A673 (cell line): Measurements from ENCODE around the gene NOL9.

ENCODE experiments used
- EZH2 ChIP-seq: fragments of 200-600 bp; sonication (generic); IDR thresholded peaks from 2 replicates; pipeline ENCODE4 v1.6.1; 2017; ENCODE audit warnings: borderline replicate concordance, low read depth, mild to moderate bottlenecking, mixed read lengths, antibody characterized with exemption, low read length; ENCODE audit not compliant: poor library complexity, severe bottlenecking
- TF ChIP-seq, protein P1 (sequence below): fragments of 300-800, 200-600 bp; sonication (generic); conservative IDR thresholded peaks from 2 replicates; pipeline ENCODE4 v1.5.1; 2017; ENCODE audit warnings: low read depth, mild to moderate bottlenecking, antibody characterized with exemption, low read length, moderate library complexity, mixed read lengths

GRCh38 chr1:6591222-6591621 lies 36.9 kb upstream of the NOL9 start:
- TF ChIP-seq, protein P1, sequence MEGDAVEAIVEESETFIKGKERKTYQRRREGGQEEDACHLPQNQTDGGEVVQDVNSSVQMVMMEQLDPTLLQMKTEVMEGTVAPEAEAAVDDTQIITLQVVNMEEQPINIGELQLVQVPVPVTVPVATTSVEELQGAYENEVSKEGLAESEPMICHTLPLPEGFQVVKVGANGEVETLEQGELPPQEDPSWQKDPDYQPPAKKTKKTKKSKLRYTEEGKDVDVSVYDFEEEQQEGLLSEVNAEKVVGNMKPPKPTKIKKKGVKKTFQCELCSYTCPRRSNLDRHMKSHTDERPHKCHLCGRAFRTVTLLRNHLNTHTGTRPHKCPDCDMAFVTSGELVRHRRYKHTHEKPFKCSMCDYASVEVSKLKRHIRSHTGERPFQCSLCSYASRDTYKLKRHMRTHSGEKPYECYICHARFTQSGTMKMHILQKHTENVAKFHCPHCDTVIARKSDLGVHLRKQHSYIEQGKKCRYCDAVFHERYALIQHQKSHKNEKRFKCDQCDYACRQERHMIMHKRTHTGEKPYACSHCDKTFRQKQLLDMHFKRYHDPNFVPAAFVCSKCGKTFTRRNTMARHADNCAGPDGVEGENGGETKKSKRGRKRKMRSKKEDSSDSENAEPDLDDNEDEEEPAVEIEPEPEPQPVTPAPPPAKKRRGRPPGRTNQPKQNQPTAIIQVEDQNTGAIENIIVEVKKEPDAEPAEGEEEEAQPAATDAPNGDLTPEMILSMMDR = no peak
- TF ChIP-seq EZH2 = no peak
